ENCODE results near the gene ARFGAP2.

ARFGAP2 gene

GRCh38 chr11:47132490-47132889, 44.2 kb downstream of the ARFGAP2 start:
- Histone ChIP-seq H3K9me3 (ENCODE audit: control insufficient read depth, low read length) (no peaks in the 10 kb centered on the region), H2AFZ (no peak overlapping the region), H3K4me2 (ENCODE audit: low read length) (no peak overlapping the region), H3K27me3 (ENCODE audit: control insufficient read depth, insufficient read depth, low read length) (no peaks in the 10 kb centered on the region), H3K27ac (no peak overlapping the region), H3K36me3 (ENCODE audit: control insufficient read depth, insufficient read depth, low read length) (no peaks in the 10 kb centered on the region), H3K4me3 (ENCODE audit: low read depth, low read length) (no peak overlapping the region), H3K9ac (no peak overlapping the region), H3K79me2 (no peaks in the 10 kb centered on the region), H3K4me1 (peaks cover 4% of the 10 kb centered on the region)
- TF ChIP-seq, protein P1, sequence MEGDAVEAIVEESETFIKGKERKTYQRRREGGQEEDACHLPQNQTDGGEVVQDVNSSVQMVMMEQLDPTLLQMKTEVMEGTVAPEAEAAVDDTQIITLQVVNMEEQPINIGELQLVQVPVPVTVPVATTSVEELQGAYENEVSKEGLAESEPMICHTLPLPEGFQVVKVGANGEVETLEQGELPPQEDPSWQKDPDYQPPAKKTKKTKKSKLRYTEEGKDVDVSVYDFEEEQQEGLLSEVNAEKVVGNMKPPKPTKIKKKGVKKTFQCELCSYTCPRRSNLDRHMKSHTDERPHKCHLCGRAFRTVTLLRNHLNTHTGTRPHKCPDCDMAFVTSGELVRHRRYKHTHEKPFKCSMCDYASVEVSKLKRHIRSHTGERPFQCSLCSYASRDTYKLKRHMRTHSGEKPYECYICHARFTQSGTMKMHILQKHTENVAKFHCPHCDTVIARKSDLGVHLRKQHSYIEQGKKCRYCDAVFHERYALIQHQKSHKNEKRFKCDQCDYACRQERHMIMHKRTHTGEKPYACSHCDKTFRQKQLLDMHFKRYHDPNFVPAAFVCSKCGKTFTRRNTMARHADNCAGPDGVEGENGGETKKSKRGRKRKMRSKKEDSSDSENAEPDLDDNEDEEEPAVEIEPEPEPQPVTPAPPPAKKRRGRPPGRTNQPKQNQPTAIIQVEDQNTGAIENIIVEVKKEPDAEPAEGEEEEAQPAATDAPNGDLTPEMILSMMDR (IDR thresholded peaks at IDR 0.05) = no peak

DNA sequence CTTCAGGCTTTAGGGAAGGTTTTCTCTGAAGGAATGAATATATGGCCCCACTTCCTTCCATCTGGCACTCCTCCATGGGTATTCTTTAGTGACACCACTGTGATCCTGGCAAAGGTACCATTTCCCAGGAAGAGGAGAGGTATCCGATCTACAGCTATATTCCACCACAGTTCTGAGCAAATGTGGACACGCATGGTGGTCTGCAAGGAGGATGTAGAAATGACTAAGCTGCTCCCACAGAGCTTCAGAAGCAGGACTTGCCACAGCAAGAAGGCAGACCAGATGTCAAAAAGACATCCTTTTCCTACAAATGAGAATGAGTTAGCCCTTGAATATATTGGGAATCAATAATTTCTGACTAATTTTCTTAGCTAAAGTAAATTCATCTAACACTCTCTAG, 45.5 kb downstream of the ARFGAP2 start:
- H3K9me3 ChIP-seq (ENCODE audit: control insufficient read depth, low read length) = no peaks in the 10 kb centered on the region
- peaks cover 4% of the 10 kb centered on the region for H3K4me1 ChIP-seq
- H3K4me3 ChIP-seq (ENCODE audit: low read depth, low read length) = no peak overlapping the region
- TF ChIP-seq, protein P1 (IDR thresholded peaks at IDR 0.05) = no peak
- H3K9ac ChIP-seq = no peak overlapping the region
- H3K79me2 ChIP-seq = no peaks in the 10 kb centered on the region
- no peak overlapping the region for H2AFZ ChIP-seq
- no peak overlapping the region for H3K27ac ChIP-seq
- no peaks in the 10 kb centered on the region for H3K36me3 ChIP-seq (ENCODE audit: control insufficient read depth, insufficient read depth, low read length)
- no peak overlapping the region for H3K4me2 ChIP-seq (ENCODE audit: low read length)
- no peaks in the 10 kb centered on the region for H3K27me3 ChIP-seq (ENCODE audit: control insufficient read depth, insufficient read depth, low read length)

- no peak overlapping the region for H2AFZ ChIP-seq
- no peaks in the 10 kb centered on the region for H3K9me3 ChIP-seq (ENCODE audit: control insufficient read depth, low read length)
- H3K4me3 ChIP-seq (ENCODE audit: low read depth, low read length) = no peak overlapping the region
Observed at GRCh38 chr11:47130543-47130942, 46.1 kb downstream of the ARFGAP2 start.

DNA sequence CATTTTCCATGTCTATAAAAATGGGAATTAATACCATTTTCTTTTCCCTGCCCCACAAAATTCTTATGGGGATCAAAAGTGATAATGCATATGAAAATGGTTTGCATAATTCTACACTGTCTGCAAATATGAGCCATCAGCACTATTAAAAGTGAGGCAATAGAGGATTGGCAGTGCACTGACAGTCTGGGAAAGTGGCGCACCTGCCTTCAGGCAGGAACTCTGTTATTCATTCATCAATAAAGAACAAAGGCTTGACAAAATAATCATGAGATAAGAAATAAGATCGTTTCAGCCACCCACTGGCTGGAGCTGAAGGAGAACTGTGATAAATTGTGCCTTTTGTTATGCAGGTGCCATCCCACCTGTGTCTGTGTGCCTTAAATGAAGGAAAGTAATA, 49.5 kb downstream of the ARFGAP2 start:
- Histone ChIP-seq H3K9me3 (ENCODE audit: control insufficient read depth, low read length) (no peaks in the 10 kb centered on the region), H3K27me3 (ENCODE audit: control insufficient read depth, insufficient read depth, low read length) (no peaks in the 10 kb centered on the region), H3K4me3 (ENCODE audit: low read depth, low read length) (no peak overlapping the region), H3K4me2 (ENCODE audit: low read length) (no peak overlapping the region), H2AFZ (no peak overlapping the region), H3K9ac (no peak overlapping the region), H3K79me2 (no peaks in the 10 kb centered on the region), H3K4me1 (no peaks in the 10 kb centered on the region), H3K36me3 (ENCODE audit: control insufficient read depth, insufficient read depth, low read length) (no peaks in the 10 kb centered on the region), H3K27ac (no peak overlapping the region)
- TF ChIP-seq, protein P1 (IDR thresholded peaks at IDR 0.05) = no peak

More at GRCh38 chr11:47130543-47130942, 46.1 kb downstream of the ARFGAP2 start:
- H3K9ac ChIP-seq = no peak overlapping the region
- no peaks in the 10 kb centered on the region for H3K36me3 ChIP-seq (ENCODE audit: control insufficient read depth, insufficient read depth, low read length)
- H3K4me2 ChIP-seq (ENCODE audit: low read length) = no peak overlapping the region
- TF ChIP-seq, protein P1 (IDR thresholded peaks at IDR 0.05) = no peak
- H3K4me1 ChIP-seq = peaks cover 4% of the 10 kb centered on the region
- H3K27me3 ChIP-seq (ENCODE audit: control insufficient read depth, insufficient read depth, low read length) = no peaks in the 10 kb centered on the region
- H3K27ac ChIP-seq = no peak overlapping the region
- no peaks in the 10 kb centered on the region for H3K79me2 ChIP-seq

GRCh38 chr11:47125083-47125482, 51.6 kb downstream of the ARFGAP2 start:
- H3K4me2 ChIP-seq (ENCODE audit: low read length) = no peak overlapping the region
- no peak overlapping the region for H2AFZ ChIP-seq
- H3K36me3 ChIP-seq (ENCODE audit: control insufficient read depth, insufficient read depth, low read length) = no peaks in the 10 kb centered on the region
- H3K27me3 ChIP-seq (ENCODE audit: control insufficient read depth, insufficient read depth, low read length) = no peaks in the 10 kb centered on the region
- H3K27ac ChIP-seq = no peak overlapping the region
- H3K4me1 ChIP-seq = no peaks in the 10 kb centered on the region
- H3K79me2 ChIP-seq = no peaks in the 10 kb centered on the region
- TF ChIP-seq, protein P1 (IDR thresholded peaks at IDR 0.05) = no peak
- no peak overlapping the region for H3K9ac ChIP-seq
- H3K4me3 ChIP-seq (ENCODE audit: low read depth, low read length) = no peak overlapping the region
- H3K9me3 ChIP-seq (ENCODE audit: control insufficient read depth, low read length) = no peaks in the 10 kb centered on the region
